ENCODE measurements around the gene LEKR1.

The LEKR1 gene

GRCh38 chr3:157061265-157061664 lies 235.1 kb downstream of the LEKR1 start:
- H3K27me3 ChIP-seq (ENCODE audit: control insufficient read depth in 2 of 2, insufficient read depth in 2 of 2, low read length in 2 of 2) = no peaks in the 10 kb centered on the region
- H3K9ac ChIP-seq (ENCODE audit: low read depth in 1 of 2, low read length in 2 of 2) = no peak overlapping the region
- no peak overlapping the region for H3K4me3 ChIP-seq (ENCODE audit: low read length in 2 of 2)
- no peaks in the 10 kb centered on the region for H3K36me3 ChIP-seq (ENCODE audit: control insufficient read depth in 2 of 2, insufficient read depth in 2 of 2, low read length in 2 of 2)
- no peaks in the 10 kb centered on the region for H3K4me1 ChIP-seq (ENCODE audit: control insufficient read depth in 2 of 2, insufficient read depth in 2 of 2, low read length in 2 of 2)
- no peak overlapping the region for H3K27ac ChIP-seq (ENCODE audit: low read depth in 2 of 2, low read length in 2 of 2)
- no peaks in the 10 kb centered on the region for H3K9me3 ChIP-seq (ENCODE audit: control insufficient read depth in 2 of 2, low read length in 2 of 2)

- H3K9ac ChIP-seq (ENCODE audit: low read depth in 1 of 2, low read length in 2 of 2) = no peak overlapping the region
- no peaks in the 10 kb centered on the region for H3K36me3 ChIP-seq (ENCODE audit: control insufficient read depth in 2 of 2, insufficient read depth in 2 of 2, low read length in 2 of 2)
- no peak overlapping the region for H3K27ac ChIP-seq (ENCODE audit: low read depth in 2 of 2, low read length in 2 of 2)
- H3K9me3 ChIP-seq (ENCODE audit: control insufficient read depth in 2 of 2, low read length in 2 of 2) = no peaks in the 10 kb centered on the region
- H3K4me3 ChIP-seq (ENCODE audit: low read length in 2 of 2) = no peak overlapping the region
- no peaks in the 10 kb centered on the region for H3K27me3 ChIP-seq (ENCODE audit: control insufficient read depth in 2 of 2, insufficient read depth in 2 of 2, low read length in 2 of 2)
- no peaks in the 10 kb centered on the region for H3K4me1 ChIP-seq (ENCODE audit: control insufficient read depth in 2 of 2, insufficient read depth in 2 of 2, low read length in 2 of 2)
Measured at GRCh38 chr3:157063469-157063868, 237.3 kb downstream of the LEKR1 start.

- Histone ChIP-seq H3K27ac (ENCODE audit: low read depth in 2 of 2, low read length in 2 of 2) (no peak overlapping the region), H3K9ac (ENCODE audit: low read depth in 1 of 2, low read length in 2 of 2) (no peak overlapping the region), H3K4me1 (ENCODE audit: control insufficient read depth in 2 of 2, insufficient read depth in 2 of 2, low read length in 2 of 2) (no peaks in the 10 kb centered on the region), H3K4me3 (ENCODE audit: low read length in 2 of 2) (no peak overlapping the region), H3K36me3 (ENCODE audit: control insufficient read depth in 2 of 2, insufficient read depth in 2 of 2, low read length in 2 of 2) (no peaks in the 10 kb centered on the region), H3K27me3 (ENCODE audit: control insufficient read depth in 2 of 2, insufficient read depth in 2 of 2, low read length in 2 of 2) (no peaks in the 10 kb centered on the region), H3K9me3 (ENCODE audit: control insufficient read depth in 2 of 2, low read length in 2 of 2) (no peaks in the 10 kb centered on the region)
Measured at GRCh38 chr3:157063926-157064325, 237.8 kb downstream of the LEKR1 start.

- H3K9me3 ChIP-seq (ENCODE audit: control insufficient read depth in 2 of 2, low read length in 2 of 2) = no peaks in the 10 kb centered on the region
- no peak overlapping the region for H3K9ac ChIP-seq (ENCODE audit: low read depth in 1 of 2, low read length in 2 of 2)
- H3K36me3 ChIP-seq (ENCODE audit: control insufficient read depth in 2 of 2, insufficient read depth in 2 of 2, low read length in 2 of 2) = no peaks in the 10 kb centered on the region
- no peak overlapping the region for H3K27ac ChIP-seq (ENCODE audit: low read depth in 2 of 2, low read length in 2 of 2)
- no peaks in the 10 kb centered on the region for H3K4me1 ChIP-seq (ENCODE audit: control insufficient read depth in 2 of 2, insufficient read depth in 2 of 2, low read length in 2 of 2)
- H3K4me3 ChIP-seq (ENCODE audit: low read length in 2 of 2) = no peak overlapping the region
- no peaks in the 10 kb centered on the region for H3K27me3 ChIP-seq (ENCODE audit: control insufficient read depth in 2 of 2, insufficient read depth in 2 of 2, low read length in 2 of 2)
Measured at GRCh38 chr3:157064402-157064801, 238.2 kb downstream of the LEKR1 start.

GRCh38 chr3:157065201-157065600 lies 239.0 kb downstream of the LEKR1 start:
- H3K9ac ChIP-seq (ENCODE audit: low read depth in 1 of 2, low read length in 2 of 2) = no peak overlapping the region
- H3K4me3 ChIP-seq (ENCODE audit: low read length in 2 of 2) = no peak overlapping the region
- H3K9me3 ChIP-seq (ENCODE audit: control insufficient read depth in 2 of 2, low read length in 2 of 2) = no peaks in the 10 kb centered on the region

GRCh38 chr3:157066335-157067098 lies 240.4 kb downstream of the LEKR1 start:
- H3K4me3 ChIP-seq (ENCODE audit: low read length in 2 of 2) = no peak overlapping the region
- H3K27me3 ChIP-seq (ENCODE audit: control insufficient read depth in 2 of 2, insufficient read depth in 2 of 2, low read length in 2 of 2) = no peaks in the 10 kb centered on the region
- H3K27ac ChIP-seq (ENCODE audit: low read depth in 2 of 2, low read length in 2 of 2) = no peak overlapping the region
- peaks cover 0 to 9% of the 10 kb centered on the region in 2 donors for H3K4me1 ChIP-seq (ENCODE audit: control insufficient read depth in 2 of 2, insufficient read depth in 2 of 2, low read length in 2 of 2)
- H3K9me3 ChIP-seq (ENCODE audit: control insufficient read depth in 2 of 2, low read length in 2 of 2) = no peaks in the 10 kb centered on the region
- no peak overlapping the region for H3K9ac ChIP-seq (ENCODE audit: low read depth in 1 of 2, low read length in 2 of 2)
- H3K36me3 ChIP-seq (ENCODE audit: control insufficient read depth in 2 of 2, insufficient read depth in 2 of 2, low read length in 2 of 2) = no peaks in the 10 kb centered on the region

More at GRCh38 chr3:157065201-157065600, 239.0 kb downstream of the LEKR1 start:
- Histone ChIP-seq H3K27me3 (ENCODE audit: control insufficient read depth in 2 of 2, insufficient read depth in 2 of 2, low read length in 2 of 2) (no peaks in the 10 kb centered on the region), H3K36me3 (ENCODE audit: control insufficient read depth in 2 of 2, insufficient read depth in 2 of 2, low read length in 2 of 2) (no peaks in the 10 kb centered on the region), H3K4me1 (ENCODE audit: control insufficient read depth in 2 of 2, insufficient read depth in 2 of 2, low read length in 2 of 2) (peaks cover 0 to 3% of the 10 kb centered on the region in 2 donors), H3K27ac (ENCODE audit: low read depth in 2 of 2, low read length in 2 of 2) (no peak overlapping the region)

- no peak overlapping the region for H3K4me3 ChIP-seq (ENCODE audit: low read length in 2 of 2)
- no peak overlapping the region for H3K27ac ChIP-seq (ENCODE audit: low read depth in 2 of 2, low read length in 2 of 2)
- H3K4me1 ChIP-seq (ENCODE audit: control insufficient read depth in 2 of 2, insufficient read depth in 2 of 2, low read length in 2 of 2) = peaks cover 0 to 9% of the 10 kb centered on the region in 2 donors
- no peaks in the 10 kb centered on the region for H3K9me3 ChIP-seq (ENCODE audit: control insufficient read depth in 2 of 2, low read length in 2 of 2)
- H3K9ac ChIP-seq (ENCODE audit: low read depth in 1 of 2, low read length in 2 of 2) = no peak overlapping the region
- no peaks in the 10 kb centered on the region for H3K27me3 ChIP-seq (ENCODE audit: control insufficient read depth in 2 of 2, insufficient read depth in 2 of 2, low read length in 2 of 2)
- no peaks in the 10 kb centered on the region for H3K36me3 ChIP-seq (ENCODE audit: control insufficient read depth in 2 of 2, insufficient read depth in 2 of 2, low read length in 2 of 2)
Measured at GRCh38 chr3:157067114-157067513, 241.0 kb downstream of the LEKR1 start.

GRCh38 chr3:157069406-157069805 lies 243.3 kb downstream of the LEKR1 start:
- Histone ChIP-seq H3K9ac (ENCODE audit: low read depth in 1 of 2, low read length in 2 of 2) (no peak overlapping the region), H3K9me3 (ENCODE audit: control insufficient read depth in 2 of 2, low read length in 2 of 2) (no peaks in the 10 kb centered on the region), H3K4me1 (ENCODE audit: control insufficient read depth in 2 of 2, insufficient read depth in 2 of 2, low read length in 2 of 2) (peaks cover 0 to 9% of the 10 kb centered on the region in 2 donors), H3K27me3 (ENCODE audit: control insufficient read depth in 2 of 2, insufficient read depth in 2 of 2, low read length in 2 of 2) (no peaks in the 10 kb centered on the region), H3K36me3 (ENCODE audit: control insufficient read depth in 2 of 2, insufficient read depth in 2 of 2, low read length in 2 of 2) (no peaks in the 10 kb centered on the region), H3K4me3 (ENCODE audit: low read length in 2 of 2) (no peak overlapping the region), H3K27ac (ENCODE audit: low read depth in 2 of 2, low read length in 2 of 2) (no peak overlapping the region)

GRCh38 chr3:157069846-157070677 lies 243.9 kb downstream of the LEKR1 start:
- H3K4me3 ChIP-seq (ENCODE audit: low read length in 2 of 2) = no peak overlapping the region
- H3K36me3 ChIP-seq (ENCODE audit: control insufficient read depth in 2 of 2, insufficient read depth in 2 of 2, low read length in 2 of 2) = no peaks in the 10 kb centered on the region
- H3K27ac ChIP-seq (ENCODE audit: low read depth in 2 of 2, low read length in 2 of 2) = no peak overlapping the region

GRCh38 chr3:157070678-157070999 lies 244.5 kb downstream of the LEKR1 start:
- Histone ChIP-seq H3K4me1 (ENCODE audit: control insufficient read depth in 2 of 2, insufficient read depth in 2 of 2, low read length in 2 of 2) (peaks cover 0 to 9% of the 10 kb centered on the region in 2 donors), H3K9me3 (ENCODE audit: control insufficient read depth in 2 of 2, low read length in 2 of 2) (no peaks in the 10 kb centered on the region), H3K4me3 (ENCODE audit: low read length in 2 of 2) (no peak overlapping the region), H3K27ac (ENCODE audit: low read depth in 2 of 2, low read length in 2 of 2) (no peak overlapping the region), H3K9ac (ENCODE audit: low read depth in 1 of 2, low read length in 2 of 2) (no peak overlapping the region), H3K36me3 (ENCODE audit: control insufficient read depth in 2 of 2, insufficient read depth in 2 of 2, low read length in 2 of 2) (no peaks in the 10 kb centered on the region), H3K27me3 (ENCODE audit: control insufficient read depth in 2 of 2, insufficient read depth in 2 of 2, low read length in 2 of 2) (no peaks in the 10 kb centered on the region)

More at GRCh38 chr3:157069846-157070677, 243.9 kb downstream of the LEKR1 start:
- Histone ChIP-seq H3K9me3 (ENCODE audit: control insufficient read depth in 2 of 2, low read length in 2 of 2) (no peaks in the 10 kb centered on the region), H3K27me3 (ENCODE audit: control insufficient read depth in 2 of 2, insufficient read depth in 2 of 2, low read length in 2 of 2) (no peaks in the 10 kb centered on the region), H3K4me1 (ENCODE audit: control insufficient read depth in 2 of 2, insufficient read depth in 2 of 2, low read length in 2 of 2) (peaks cover 0 to 9% of the 10 kb centered on the region in 2 donors), H3K9ac (ENCODE audit: low read depth in 1 of 2, low read length in 2 of 2) (no peak overlapping the region)
